ENCODE data around the gene POLK. TPM values are rescaled to one million over a fixed set of nuclear protein-coding genes. Genes with fewer than 3 reads are reported as not detected.

POLK gene
- total RNA-seq, 4 donors from 2014 or later, result 11.8 to 43.8 (median 27.2) TPM

GRCh38 chr5:75512383-75513074, 838 bp downstream of the POLK start:
- no peak for TF ChIP-seq POLR2AphosphoS5 (IDR thresholded peaks at IDR 0.05)
- TF ChIP-seq EP300 (IDR thresholded peaks at IDR 0.05), result no peak
- TF ChIP-seq CTCF (IDR thresholded peaks at IDR 0.05), result no peak
- TF ChIP-seq POLR2A (IDR thresholded peaks at IDR 0.05), result no peak
- no peaks in the 10 kb centered on the region for H3K36me3 ChIP-seq
- no peaks in the 10 kb centered on the region for H3K9me3 ChIP-seq
- peak overlapping the region; percentile 95 for H3K27ac ChIP-seq
- peaks cover 43% of the 10 kb centered on the region for H3K4me1 ChIP-seq
- DNase-seq (ENCODE audit: low spot score in 2 of 2), result no peak
- WGBS, result 68% methylated on average over 16 of the region's 16 CpGs
- peak overlapping the region; percentile 87 for H3K4me3 ChIP-seq
- no peaks in the 10 kb centered on the region for H3K27me3 ChIP-seq

GRCh38 chr5:75513841-75514240, 2.1 kb downstream of the POLK start:
- 41% methylated on average over 1 of the region's 1 CpG for WGBS
- no peak for DNase-seq (ENCODE audit: low spot score in 2 of 2)
- Histone ChIP-seq H3K36me3 (no peaks in the 10 kb centered on the region), H3K4me3 (no peak overlapping the region), H3K4me1 (peaks cover 35% of the 10 kb centered on the region), H3K9me3 (no peaks in the 10 kb centered on the region), H3K27me3 (no peaks in the 10 kb centered on the region), H3K27ac (no peak overlapping the region)
- TF ChIP-seq EP300 (IDR thresholded peaks at IDR 0.05), result no peak
- TF ChIP-seq CTCF (IDR thresholded peaks at IDR 0.05), result no peak
- no peak for TF ChIP-seq POLR2A (IDR thresholded peaks at IDR 0.05)
- no peak for TF ChIP-seq POLR2AphosphoS5 (IDR thresholded peaks at IDR 0.05)

GRCh38 chr5:75514323-75514722, 2.6 kb downstream of the POLK start:
- Histone ChIP-seq H3K36me3 (no peaks in the 10 kb centered on the region), H3K27me3 (no peaks in the 10 kb centered on the region), H3K27ac (no peak overlapping the region), H3K4me1 (peaks cover 30% of the 10 kb centered on the region), H3K9me3 (no peaks in the 10 kb centered on the region), H3K4me3 (no peak overlapping the region)
- DNase-seq (ENCODE audit: low spot score in 2 of 2), result no peak
- WGBS, result 97% methylated on average over 3 of the region's 3 CpGs
- TF ChIP-seq EP300 (IDR thresholded peaks at IDR 0.05) (no peak), POLR2A (IDR thresholded peaks at IDR 0.05) (no peak)

DNA sequence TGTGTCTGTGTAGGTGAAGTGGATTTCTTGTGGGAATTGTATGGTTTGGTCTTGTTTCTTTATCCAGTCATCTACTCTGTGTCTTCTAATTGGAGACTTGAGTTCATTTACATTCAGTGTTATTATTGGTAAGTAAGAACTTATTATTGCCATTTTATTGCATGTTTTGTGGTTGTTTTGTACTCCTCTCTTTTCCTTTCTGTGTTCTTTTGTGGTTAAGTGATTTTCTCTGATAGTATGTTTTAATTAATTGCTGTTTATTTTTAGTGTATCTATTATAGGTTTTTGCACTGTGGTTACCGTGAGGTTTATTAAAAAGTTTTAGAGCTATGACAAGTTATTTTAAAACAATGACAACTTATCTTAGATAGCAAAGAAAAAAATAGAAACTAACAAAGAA, 8.1 kb downstream of the POLK start:
- Histone ChIP-seq H3K9me3 (no peaks in the 10 kb centered on the region), H3K27me3 (no peaks in the 10 kb centered on the region), H3K27ac (no peak overlapping the region), H3K36me3 (peaks cover 3% of the 10 kb centered on the region), H3K4me3 (no peak overlapping the region), H3K4me1 (peaks cover 8% of the 10 kb centered on the region)
- 80% methylated on average over 1 of the region's 1 CpG for WGBS
- TF ChIP-seq EP300 (IDR thresholded peaks at IDR 0.05) (no peak), POLR2A (IDR thresholded peaks at IDR 0.05) (no peak), POLR2AphosphoS5 (IDR thresholded peaks at IDR 0.05) (no peak), CTCF (IDR thresholded peaks at IDR 0.05) (no peak)
- no peak for DNase-seq (ENCODE audit: low spot score in 2 of 2)

GRCh38 chr5:75521195-75521594, 9.5 kb downstream of the POLK start:
- Histone ChIP-seq H3K27me3 (no peaks in the 10 kb centered on the region), H3K36me3 (peaks cover 3% of the 10 kb centered on the region), H3K9me3 (no peaks in the 10 kb centered on the region), H3K27ac (no peak overlapping the region), H3K4me1 (peaks cover 11% of the 10 kb centered on the region), H3K4me3 (no peak overlapping the region)
- WGBS, result 93% methylated on average over 2 of the region's 2 CpGs
- TF ChIP-seq POLR2A (IDR thresholded peaks at IDR 0.05) (no peak), EP300 (IDR thresholded peaks at IDR 0.05) (no peak), CTCF (IDR thresholded peaks at IDR 0.05) (no peak), POLR2AphosphoS5 (IDR thresholded peaks at IDR 0.05) (no peak)
- DNase-seq (ENCODE audit: low spot score in 2 of 2), result no peak

- H3K4me3 ChIP-seq, result no peak overlapping the region
- no peak for TF ChIP-seq POLR2AphosphoS5 (IDR thresholded peaks at IDR 0.05)
- TF ChIP-seq POLR2A (IDR thresholded peaks at IDR 0.05), result no peak
- no peak for TF ChIP-seq CTCF (IDR thresholded peaks at IDR 0.05)
- no peak for TF ChIP-seq EP300 (IDR thresholded peaks at IDR 0.05)
- H3K9me3 ChIP-seq, result no peaks in the 10 kb centered on the region
- no peak overlapping the region for H3K27ac ChIP-seq
- H3K27me3 ChIP-seq, result no peaks in the 10 kb centered on the region
- DNase-seq (ENCODE audit: low spot score in 2 of 2), result no peak
- peaks cover 11% of the 10 kb centered on the region for H3K4me1 ChIP-seq
- peaks cover 3% of the 10 kb centered on the region for H3K36me3 ChIP-seq
Measured at GRCh38 chr5:75522025-75522424, 10.3 kb downstream of the POLK start.

Measured in suprapubic skin (tissue), 4 donors.